Fibroblast of lung (primary cell): ENCODE results near the gene SFT2D3.

ENCODE experiments used
- CTCF ChIP-seq, 2 donors: IDR thresholded peaks in 1 of 2; conservative IDR thresholded peaks in 1 of 2; 1 replicate in 1 of 2; 2 replicates in 1 of 2; pipeline ENCODE4 v1.5.1; 2011 to 2012; ENCODE audit warnings: low read length in 2 of 2, control low read depth in 1 of 2, inconsistent platforms in 1 of 2, low read depth in 1 of 2, mild to moderate bottlenecking in 1 of 2
- EZH2 ChIP-seq: IDR thresholded peaks from 2 replicates; pipeline ENCODE4 v1.5.1; 2012; ENCODE audit warnings: low read length, control low read depth, mild to moderate bottlenecking; ENCODE audit errors: missing control alignments

DNA sequence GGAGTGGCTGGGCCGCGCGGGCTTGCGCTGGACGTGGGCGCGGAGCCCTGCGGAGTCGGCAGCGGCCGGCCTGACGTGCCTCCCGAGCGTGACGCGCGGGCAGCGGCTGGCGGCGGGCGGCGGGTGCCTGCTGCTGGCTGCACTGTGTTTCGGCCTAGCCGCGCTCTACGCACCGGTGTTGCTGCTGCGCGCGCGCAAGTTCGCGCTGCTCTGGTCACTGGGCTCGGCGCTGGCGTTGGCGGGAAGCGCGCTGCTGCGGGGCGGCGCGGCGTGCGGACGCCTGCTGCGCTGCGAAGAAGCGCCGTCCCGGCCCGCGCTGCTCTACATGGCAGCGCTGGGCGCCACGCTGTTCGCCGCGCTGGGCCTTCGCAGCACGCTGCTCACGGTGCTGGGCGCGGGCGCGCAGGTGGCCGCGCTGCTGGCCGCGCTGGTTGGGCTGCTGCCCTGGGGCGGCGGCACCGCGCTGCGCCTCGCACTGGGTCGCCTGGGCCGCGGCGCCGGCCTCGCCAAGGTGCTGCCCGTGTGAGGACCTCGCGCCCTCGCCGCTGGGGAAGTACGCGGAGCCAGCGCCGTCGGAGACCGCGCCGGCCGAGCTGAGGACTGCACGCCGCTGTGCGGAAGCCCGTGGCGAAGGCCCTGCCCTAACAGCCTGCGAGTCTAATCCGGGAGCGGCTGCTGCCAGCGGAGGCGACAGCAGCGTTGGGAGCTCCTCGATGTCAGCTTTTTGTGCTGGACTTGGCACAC is 526 bp downstream of the SFT2D3 start:
- TF ChIP-seq CTCF (conservative IDR thresholded peaks at IDR 0.05 in 1 of 2, IDR thresholded peaks at IDR 0.05 in 1 of 2; ENCODE audit: low read depth in 1 of 2, low read length in 2 of 2): peak in 1 of 2 donors; percentile 24
- TF ChIP-seq EZH2: no peak
